Cardiac muscle cell (in vitro differentiated cells and primary cell): ENCODE data around the gene HOXA5. TPM values are rescaled to one million over a fixed set of nuclear protein-coding genes. Genes with fewer than 3 reads are reported as not detected.

Source experiments
- DNase-seq, 2 donors: peaks; one replicate each; pipeline versions ENCODE4 v3.0.0 to v3.0.0-alpha.2; 2010 to 2017; ENCODE audit warnings: low read depth in 1 of 2, low spot score in 1 of 2
- H3K27ac ChIP-seq: fragments of 200-600 bp; sonication (generic); 2 replicates; pipeline ENCODE4 v1.5.1; 2016
- H3K27me3 ChIP-seq: fragments of 200-600 bp; sonication (generic); 2 replicates; pipeline ENCODE4 v1.6.0; 2016; ENCODE audit warnings: control low read depth
- H3K36me3 ChIP-seq: fragments of 200-600 bp; sonication (generic); 2 replicates; pipeline ENCODE4 v1.5.1; 2016; ENCODE audit warnings: control low read depth
- H3K4me1 ChIP-seq: fragments of 200-600 bp; sonication (generic); 2 replicates; pipeline ENCODE4 v1.8.1; 2017; ENCODE audit warnings: low read depth, mild to moderate bottlenecking, mixed run types
- H3K4me3 ChIP-seq: fragments of 200-600 bp; sonication (generic); 2 replicates; pipeline ENCODE4 v1.5.1; 2016; ENCODE audit warnings: mild to moderate bottlenecking
- H3K9me3 ChIP-seq: fragments of 200-600 bp; sonication (generic); 2 replicates; pipeline ENCODE4 v1.5.1; 2017; ENCODE audit warnings: low read depth, mild to moderate bottlenecking, control low read depth
- polyA plus RNA-seq: library from polyadenylated mRNA; unstranded; fragments of >200 nt; fragmentation: Nextera tagmentation; extraction: Ambion mirVana; gene quantifications from 2 replicates; pipeline ENCODE4 v1.2.1, GENCODE V29; 2016
- total RNA-seq: library from RNA; depleted of rRNA; stranded (reverse); fragments of >200 nt; gene quantifications from 2 replicates; pipeline ENCODE4 v1.2.3, GENCODE V29; 2016
- TF ChIP-seq, protein P1 (sequence below): IDR thresholded peaks from 2 replicates; pipeline ENCODE4 v1.5.1; 2012; ENCODE audit warnings: low read depth, mild to moderate bottlenecking, low read length

The HOXA5 gene
- total and polyA plus RNA-seq, 2 experiments from 2014 or later: not detected

DNA sequence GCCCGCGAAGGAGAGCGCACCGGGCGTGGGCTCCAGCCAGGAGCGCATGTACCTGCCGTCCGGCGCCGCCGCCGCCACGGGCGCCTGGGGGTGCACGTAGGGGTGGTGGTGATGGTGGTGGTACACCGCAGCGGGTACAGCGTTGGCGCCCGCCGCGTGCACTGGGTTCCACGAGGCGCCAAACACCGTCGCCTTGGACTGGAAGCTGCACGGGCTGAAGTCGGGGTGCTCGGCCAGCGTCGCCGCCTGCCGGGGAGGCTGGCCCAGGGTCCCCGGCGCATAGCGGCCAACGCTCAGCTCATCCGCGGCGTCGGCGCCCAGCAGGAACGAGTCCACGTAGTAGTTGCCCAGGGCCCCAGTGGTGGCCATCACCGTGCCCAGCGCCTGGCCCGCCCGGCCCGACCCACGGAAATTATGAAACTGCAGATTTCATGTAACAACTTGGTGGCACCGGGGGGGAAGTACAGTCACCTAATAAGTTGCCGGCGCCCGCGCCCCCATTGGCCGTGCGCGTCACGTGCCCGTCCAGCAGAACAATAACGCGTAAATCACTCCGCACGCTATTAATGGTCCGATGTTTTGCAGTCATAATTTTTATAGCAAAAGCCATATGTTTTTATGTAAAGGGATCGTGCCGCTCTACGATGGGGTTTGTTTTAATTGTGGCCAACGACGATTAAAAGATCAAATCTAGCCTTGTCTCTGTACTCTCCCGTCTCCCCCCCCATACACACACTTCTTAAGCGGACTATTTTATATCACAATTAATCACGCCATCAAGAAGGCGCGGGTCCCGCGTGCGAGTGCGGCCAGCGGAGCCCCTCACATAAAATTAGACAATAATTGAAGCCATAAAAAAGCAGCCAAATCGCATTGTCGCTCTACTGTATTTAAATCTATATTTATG, 21.9 kb upstream of the HOXA5 start, which contains the start of gene HOXA9:
Gene HOXA9, minus strand, starts transcription at position 449 of the 907 bp plus-strand sequence. Its CDS starts 80 bp downstream, at position 369.
- H3K4me3 ChIP-seq: no peak within 1 kb of the TSS
- H3K4me1 ChIP-seq: peaks cover 3% of the 10 kb centered on the region
- no peak within 1 kb of the TSS for H3K27ac ChIP-seq
- DNase-seq: no peak
- H3K36me3 ChIP-seq: no peaks in the 10 kb centered on the region
- peaks cover 100% of the 10 kb centered on the region for H3K27me3 ChIP-seq
- TF ChIP-seq, protein P1, sequence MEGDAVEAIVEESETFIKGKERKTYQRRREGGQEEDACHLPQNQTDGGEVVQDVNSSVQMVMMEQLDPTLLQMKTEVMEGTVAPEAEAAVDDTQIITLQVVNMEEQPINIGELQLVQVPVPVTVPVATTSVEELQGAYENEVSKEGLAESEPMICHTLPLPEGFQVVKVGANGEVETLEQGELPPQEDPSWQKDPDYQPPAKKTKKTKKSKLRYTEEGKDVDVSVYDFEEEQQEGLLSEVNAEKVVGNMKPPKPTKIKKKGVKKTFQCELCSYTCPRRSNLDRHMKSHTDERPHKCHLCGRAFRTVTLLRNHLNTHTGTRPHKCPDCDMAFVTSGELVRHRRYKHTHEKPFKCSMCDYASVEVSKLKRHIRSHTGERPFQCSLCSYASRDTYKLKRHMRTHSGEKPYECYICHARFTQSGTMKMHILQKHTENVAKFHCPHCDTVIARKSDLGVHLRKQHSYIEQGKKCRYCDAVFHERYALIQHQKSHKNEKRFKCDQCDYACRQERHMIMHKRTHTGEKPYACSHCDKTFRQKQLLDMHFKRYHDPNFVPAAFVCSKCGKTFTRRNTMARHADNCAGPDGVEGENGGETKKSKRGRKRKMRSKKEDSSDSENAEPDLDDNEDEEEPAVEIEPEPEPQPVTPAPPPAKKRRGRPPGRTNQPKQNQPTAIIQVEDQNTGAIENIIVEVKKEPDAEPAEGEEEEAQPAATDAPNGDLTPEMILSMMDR: no peak
- no peaks in the 10 kb centered on the region for H3K9me3 ChIP-seq

DNA sequence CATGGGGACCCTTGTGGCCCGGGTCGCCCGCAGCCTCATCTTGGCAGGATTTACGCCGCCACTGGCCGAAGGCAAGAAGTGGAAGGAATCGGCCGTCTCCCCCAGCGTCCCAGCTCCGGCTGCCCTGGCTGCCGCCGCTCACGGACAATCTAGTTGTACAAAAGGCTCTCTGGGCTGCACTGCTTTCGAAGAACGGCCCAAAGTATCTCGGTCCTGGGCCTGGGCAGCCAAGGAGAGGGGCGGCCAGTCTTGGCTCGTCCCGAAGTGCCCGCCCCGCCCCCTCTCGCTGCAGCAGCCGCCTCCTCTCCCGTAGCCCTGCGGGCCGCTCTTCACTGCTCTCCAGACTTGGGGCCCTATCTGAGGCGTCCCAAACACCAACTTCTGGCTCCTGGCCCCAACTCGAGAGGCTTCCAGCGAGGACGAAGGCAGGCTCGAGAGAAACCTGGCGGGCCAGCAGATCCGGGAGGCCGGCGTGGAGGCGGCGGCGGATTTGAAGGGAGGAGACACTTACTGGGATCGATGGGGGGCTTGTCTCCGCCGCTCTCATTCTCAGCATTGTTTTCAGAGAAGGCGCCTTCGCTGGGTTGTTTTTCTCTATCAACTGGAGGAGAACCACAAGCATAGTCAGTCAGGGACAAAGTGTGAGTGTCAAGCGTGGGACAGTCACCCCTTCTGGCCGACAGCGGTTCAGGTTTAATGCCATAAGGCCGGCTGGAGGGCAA, 21.0 kb upstream of the HOXA5 start:
- H3K9me3 ChIP-seq: no peaks in the 10 kb centered on the region
- no peak overlapping the region for H3K27ac ChIP-seq
- peaks cover 100% of the 10 kb centered on the region for H3K27me3 ChIP-seq
- H3K36me3 ChIP-seq: no peaks in the 10 kb centered on the region
- no peak for DNase-seq
- peaks cover 2% of the 10 kb centered on the region for H3K4me1 ChIP-seq
- H3K4me3 ChIP-seq: no peak overlapping the region
- TF ChIP-seq, protein P1: no peak

DNA sequence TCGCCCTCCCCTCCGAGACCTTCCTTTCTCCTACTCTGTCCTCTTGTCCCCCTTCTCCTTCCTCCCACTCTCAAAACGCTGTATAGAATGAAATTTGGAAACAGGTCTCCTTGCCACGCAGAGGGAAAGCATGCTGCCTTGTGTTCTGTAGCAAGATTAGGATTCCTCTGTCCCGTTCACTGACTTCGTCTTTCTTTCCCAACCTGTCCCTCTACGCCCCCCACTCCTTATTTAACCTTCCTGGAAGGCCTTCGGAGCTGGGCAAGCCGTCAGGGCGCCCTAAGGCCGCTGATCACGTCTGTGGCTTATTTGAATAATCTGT, 20.5 kb upstream of the HOXA5 start:
- Histone ChIP-seq H3K4me1 (no peaks in the 10 kb centered on the region), H3K9me3 (no peaks in the 10 kb centered on the region), H3K27ac (no peak overlapping the region), H3K36me3 (no peaks in the 10 kb centered on the region), H3K4me3 (no peak overlapping the region), H3K27me3 (peaks cover 100% of the 10 kb centered on the region)
- TF ChIP-seq, protein P1: no peak
- no peak for DNase-seq

DNA sequence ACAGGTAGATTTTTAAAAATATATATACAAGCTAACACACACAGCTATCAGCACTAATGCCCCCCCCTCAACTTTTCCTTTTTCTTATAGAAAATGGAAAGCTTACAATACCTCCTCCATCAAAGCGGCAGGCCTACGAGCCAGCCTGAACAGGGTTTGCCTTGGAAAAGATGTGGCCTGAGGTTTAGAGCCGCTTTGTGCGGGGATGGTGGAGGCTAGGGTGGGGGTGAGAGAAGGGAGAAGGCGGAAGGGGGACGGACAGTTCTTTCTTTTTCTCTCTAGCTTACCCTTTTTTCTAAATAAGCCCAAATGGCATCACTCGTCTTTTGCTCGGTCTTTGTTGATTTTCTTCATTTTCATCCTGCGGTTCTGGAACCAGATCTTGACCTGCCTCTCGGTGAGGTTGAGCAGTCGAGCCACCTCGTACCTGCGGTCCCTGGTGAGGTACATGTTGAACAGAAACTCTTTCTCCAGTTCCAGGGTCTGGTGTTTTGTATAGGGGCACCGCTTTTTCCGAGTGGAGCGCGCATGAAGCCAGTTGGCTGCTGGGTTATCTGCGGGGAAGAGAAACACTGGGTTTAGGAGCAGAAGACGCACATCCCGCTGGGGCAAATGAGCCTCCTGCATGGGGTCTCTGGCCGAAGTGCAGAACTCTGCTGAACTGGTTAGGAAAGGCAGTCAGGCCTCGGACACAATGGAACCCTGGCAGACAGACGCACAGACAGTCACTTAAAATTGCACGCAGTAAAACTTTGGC, 20.0 kb upstream of the HOXA5 start:
- no peaks in the 10 kb centered on the region for H3K4me1 ChIP-seq
- H3K27ac ChIP-seq: no peak overlapping the region
- H3K27me3 ChIP-seq: peaks cover 100% of the 10 kb centered on the region
- TF ChIP-seq, protein P1: no peak
- DNase-seq: no peak
- H3K36me3 ChIP-seq: no peaks in the 10 kb centered on the region
- no peaks in the 10 kb centered on the region for H3K9me3 ChIP-seq
- no peak overlapping the region for H3K4me3 ChIP-seq

DNA sequence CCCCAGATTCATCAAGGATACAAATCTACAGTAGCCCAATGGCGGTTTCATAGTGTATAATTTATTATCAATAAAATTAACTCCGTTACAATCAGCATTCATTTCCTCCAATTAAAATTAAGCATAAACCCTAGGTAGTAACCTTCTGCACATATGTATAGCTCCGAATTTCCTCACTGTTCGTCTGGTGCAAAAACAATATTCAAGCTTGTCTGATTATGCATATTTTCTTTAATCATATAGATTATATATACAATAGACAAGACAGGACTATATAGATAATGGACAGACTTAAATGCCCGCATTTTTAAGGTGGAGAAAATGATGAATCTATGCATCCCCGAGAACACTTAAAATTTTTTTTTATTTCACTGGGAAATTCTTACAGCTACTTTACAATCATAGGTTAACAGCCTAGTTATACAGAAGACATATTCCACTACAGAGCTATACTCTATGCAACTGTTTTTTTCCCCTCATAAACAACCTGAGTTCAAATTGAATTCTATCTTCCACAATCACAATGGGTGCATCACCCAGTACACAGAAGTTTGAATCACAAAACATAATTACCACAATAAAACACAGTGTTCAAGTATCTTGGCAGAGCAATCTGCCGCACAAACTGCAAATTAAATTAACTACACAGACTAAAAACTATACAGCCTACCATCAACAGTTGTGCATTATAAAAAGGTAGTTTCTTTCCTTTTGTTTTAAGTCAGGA, 19.2 kb upstream of the HOXA5 start:
- H3K4me1 ChIP-seq: no peaks in the 10 kb centered on the region
- H3K36me3 ChIP-seq: no peaks in the 10 kb centered on the region
- no peaks in the 10 kb centered on the region for H3K9me3 ChIP-seq
- peaks cover 100% of the 10 kb centered on the region for H3K27me3 ChIP-seq
- TF ChIP-seq, protein P1: no peak
- no peak overlapping the region for H3K27ac ChIP-seq
- DNase-seq: no peak
- no peak overlapping the region for H3K4me3 ChIP-seq
